Cardiac fibroblast (primary cell): ENCODE results near the gene SEZ6L2.
A peak's percentile ranks its signal among the peaks of the same experiment; 100 is the strongest.

ENCODE experiments used
- DNase-seq, 2 donors: peaks; one replicate each; pipeline versions ENCODE4 v3.0.0 to v3.0.0-alpha.2; 2010; ENCODE audit warnings: low read depth in 2 of 2
- H3K4me3 ChIP-seq, 2 donors: replicated peaks in 1 of 2; 1 replicate in 1 of 2; 2 replicates in 1 of 2; pipeline ENCODE4 v1.5.1; 2011; ENCODE audit warnings: low read depth in 2 of 2, low read length in 2 of 2, mild to moderate bottlenecking in 2 of 2, moderate library complexity in 1 of 2
- CTCF ChIP-seq: IDR thresholded peaks from one replicate; pipeline ENCODE4 v1.5.1; 2011; ENCODE audit warnings: low read depth, mild to moderate bottlenecking, low read length, inconsistent platforms

SEZ6L2 gene

DNA sequence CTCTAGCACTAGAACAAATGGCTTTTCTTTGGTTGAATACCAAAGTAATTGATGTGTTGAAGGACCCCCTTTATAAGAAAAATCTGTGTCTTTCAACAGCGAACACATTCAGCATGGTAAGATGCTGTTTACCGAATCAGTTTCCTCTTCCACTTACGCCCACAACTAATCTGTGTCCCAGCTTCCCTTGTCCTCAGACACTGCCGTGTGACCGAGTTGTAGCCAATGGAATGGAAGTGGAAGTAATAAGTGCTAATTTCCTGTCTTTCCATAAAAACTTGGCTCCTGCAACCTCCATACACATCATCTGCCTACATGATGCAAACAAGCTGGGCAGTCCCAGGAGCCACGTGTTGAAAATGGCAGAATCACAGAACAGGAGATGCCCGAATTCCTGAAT is 46.7 kb downstream of the SEZ6L2 start:
- no peak overlapping the region for H3K4me3 ChIP-seq
- peak; percentile 79 to 90 for DNase-seq
- no peak for TF ChIP-seq CTCF

DNA sequence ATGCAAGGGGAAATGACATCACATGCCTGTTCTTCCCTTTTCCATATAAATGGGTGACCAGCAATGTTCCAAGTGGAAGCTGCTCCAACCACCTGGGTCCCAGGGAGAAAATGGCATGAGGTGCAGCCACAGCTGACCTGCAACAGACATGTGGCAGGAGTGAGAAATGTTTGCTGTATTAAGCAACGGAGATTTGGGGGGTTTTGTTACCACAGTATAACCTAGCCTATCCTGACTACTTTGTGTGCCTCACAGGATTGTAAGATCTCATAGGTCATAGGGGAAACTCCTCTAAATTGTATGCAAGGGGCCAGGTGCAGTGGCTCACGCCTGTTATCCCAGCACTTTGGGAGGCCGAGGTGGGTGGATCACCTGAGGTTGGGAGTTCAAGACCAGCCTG is 48.4 kb downstream of the SEZ6L2 start:
- DNase-seq: no peak
- TF ChIP-seq CTCF: no peak
- no peak overlapping the region for H3K4me3 ChIP-seq

- no peak for TF ChIP-seq CTCF
- no peak overlapping the region for H3K4me3 ChIP-seq
- no peak for DNase-seq
These were observed 49.8 kb downstream of the SEZ6L2 start for GRCh38 chr16:29849505-29849904.

GRCh38 chr16:29848420-29849297 is 50.7 kb downstream of the SEZ6L2 start:
- H3K4me3 ChIP-seq: no peak overlapping the region
- peak; percentile 71 to 73 for DNase-seq
- TF ChIP-seq CTCF: peak; percentile 90

DNA sequence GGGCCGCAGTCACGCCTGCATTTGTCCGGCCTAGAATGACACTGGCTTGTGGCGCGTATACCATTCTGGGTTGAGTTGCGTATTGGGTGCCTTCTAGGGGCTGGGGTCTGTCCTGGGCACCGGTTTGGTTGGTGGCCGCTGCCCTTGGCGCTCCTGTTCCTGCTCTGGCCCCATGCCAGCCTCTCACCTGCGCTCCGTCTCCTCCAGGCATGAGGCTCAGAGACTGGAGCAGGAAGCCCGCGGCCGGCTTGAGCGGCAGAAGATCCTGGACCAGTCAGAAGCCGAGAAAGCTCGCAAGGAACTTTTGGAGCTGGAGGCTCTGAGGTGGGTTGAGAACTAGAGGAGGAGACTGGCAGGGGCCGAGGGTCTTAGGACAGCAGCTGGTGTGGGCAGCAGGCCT is 53.7 kb downstream of the SEZ6L2 start:
- TF ChIP-seq CTCF: no peak
- no peak for DNase-seq
- H3K4me3 ChIP-seq: no peak overlapping the region

DNA sequence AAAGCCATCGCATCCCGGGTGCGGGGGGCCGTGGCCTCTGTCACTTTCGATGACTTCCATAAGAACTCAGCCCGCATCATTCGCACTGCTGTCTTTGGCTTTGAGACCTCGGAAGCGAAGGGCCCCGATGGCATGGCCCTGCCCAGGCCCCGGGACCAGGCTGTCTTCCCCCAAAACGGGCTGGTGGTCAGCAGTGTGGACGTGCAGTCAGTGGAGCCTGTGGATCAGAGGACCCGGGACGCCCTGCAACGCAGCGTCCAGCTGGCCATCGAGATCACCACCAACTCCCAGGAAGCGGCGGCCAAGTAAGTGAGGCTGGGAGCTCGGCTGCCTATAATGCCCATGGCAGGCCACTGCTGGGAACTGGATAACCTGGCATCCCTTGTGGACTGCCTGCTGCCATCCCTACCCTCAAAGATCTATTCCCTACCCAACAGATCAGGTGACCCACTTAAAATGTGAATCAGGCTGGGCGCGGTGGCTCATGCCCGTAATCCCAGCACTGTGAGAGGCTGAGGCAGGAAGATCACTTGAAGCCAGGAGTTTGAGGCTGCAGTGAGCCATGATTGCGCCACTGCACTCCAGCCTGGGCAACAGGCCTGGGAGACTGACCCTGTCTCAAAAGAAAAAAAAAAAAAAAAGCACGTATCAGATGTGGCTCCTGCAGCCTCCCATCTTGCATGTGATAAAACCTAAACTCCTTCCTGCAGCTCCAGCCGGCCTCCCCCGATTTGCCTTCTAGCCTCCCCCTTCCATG is 54.6 kb downstream of the SEZ6L2 start:
- DNase-seq: peak in 1 of 2 donors; percentile 78
- no peak overlapping the region for H3K4me3 ChIP-seq
- TF ChIP-seq CTCF: no peak
